ENCODE measurements around the gene CTSA. TPM values are rescaled to one million over a fixed set of nuclear protein-coding genes. Genes with fewer than 3 reads are reported as not detected.

The CTSA gene
- total and polyA plus RNA-seq, 2 experiments from 2014 or later: 39.9 to 63.9 TPM

GRCh38 chr20:45883100-45883469, 8.1 kb upstream of the CTSA start:
- Histone ChIP-seq H3K4me2 (no peak overlapping the region), H3K36me3 (ENCODE audit: insufficient read depth) (peaks cover 3% of the 10 kb centered on the region; the same call in 1 of the 2 replicates), H3K27me3 (ENCODE audit: insufficient read depth) (no peaks in the 10 kb centered on the region), H2AFZ (no peak overlapping the region), H3K79me2 (replicated peaks; ENCODE audit: insufficient read depth) (peaks cover 14% of the 10 kb centered on the region), H3K27ac (ENCODE audit: low read depth) (no peak overlapping the region), H3K4me3 (no peak overlapping the region), H4K20me1 (replicated peaks; ENCODE audit: insufficient read depth) (peaks cover 11% of the 10 kb centered on the region), H3K4me1 (ENCODE audit: insufficient read depth) (no peaks in the 10 kb centered on the region), H3F3A (replicated peaks; ENCODE audit: low read depth) (no peaks in the 10 kb centered on the region), H3K9me2 (ENCODE audit: insufficient read depth) (no peaks in the 10 kb centered on the region)
- no peak overlapping the region for H3K27ac Mint-ChIP-seq
- H3K9me3 Mint-ChIP-seq: no peaks in the 10 kb centered on the region
- TF ChIP-seq REST (IDR thresholded peaks at IDR 0.05; ENCODE audit: unreplicated experiment) (no peak), EZH2phosphoT487 (IDR thresholded peaks at IDR 0.05; ENCODE audit: unreplicated experiment) (no peak), CTCF (conservative IDR thresholded peaks at IDR 0.05; ENCODE audit: low read depth in 2 of 2) (no peak), ETS1 (IDR thresholded peaks at IDR 0.05) (no peak), CREB1 (CRISPR knock-in tag; IDR thresholded peaks at IDR 0.05; ENCODE audit: low read depth) (no peak), ZNF114 (CRISPR knock-in tag; IDR thresholded peaks at IDR 0.05) (no peak), EZH2 (IDR thresholded peaks at IDR 0.05; ENCODE audit: low read depth, unreplicated experiment) (no peak), ZNF331 (CRISPR knock-in tag; IDR thresholded peaks at IDR 0.05; ENCODE audit: low read depth) (no peak), JUNB (IDR thresholded peaks at IDR 0.05; ENCODE audit: unreplicated experiment) (no peak), NANOG (IDR thresholded peaks at IDR 0.05; ENCODE audit: borderline replicate concordance) (no peak)
- DNase-seq (ENCODE audit: low spot score): no peak
- H3K4me3 Mint-ChIP-seq: peak overlapping the region; percentile 27; the same call in 1 of the 3 replicates
- ATAC-seq: no peak
- peaks cover 6% of the 10 kb centered on the region for H3K27me3 Mint-ChIP-seq (ENCODE audit: insufficient read depth, low read depth, poor library complexity)
- H3K4me1 Mint-ChIP-seq: peaks cover 8% of the 10 kb centered on the region
- peaks cover 22% of the 10 kb centered on the region for H3K36me3 Mint-ChIP-seq (ENCODE audit: low read depth)

Data from GM23338 (cell line).